Panc1 (cell line): ENCODE data around the gene SETD1A. TPM values are rescaled to one million over a fixed set of nuclear protein-coding genes. Genes with fewer than 3 reads are reported as not detected.
"Not testable (repeated sequence)": the region's sequence is repeated elsewhere in the genome, so short reads cannot be mapped to it uniquely, and the experiment has no call there.

ENCODE experiments used
- ATAC-seq: fragments of 200-7000 bp; cut with Tn5 transposase; 2 replicates; pipeline ENCODE4 v1.9.1; 2020; ENCODE audit warnings: mild to moderate bottlenecking, moderate library complexity
- BruUV-seq: library from RNA; stranded (reverse); fragments of 400-500 nt; replicated peaks from 2 replicates; lab custom pipeline; 2021; lab: Mats Ljungman, UMichigan
- CTCF ChIA-PET: fragments of 300-600 bp; sonication (Branson Sonifier 250); formaldehyde crosslinking; loops from one replicate; lab custom pipeline; 2022; ENCODE audit warnings: antibody characterized with exemption; lab: Charles Lee
- POLR2A ChIA-PET: fragments of 300-600 bp; sonication (Branson Sonifier 250); formaldehyde crosslinking; loops from one replicate; lab custom pipeline; 2022; ENCODE audit warnings: antibody characterized with exemption; lab: Charles Lee
- DNase-seq: peaks from one replicate; pipeline ENCODE4 v3.0.0-alpha.2; 2010; ENCODE audit warnings: low read depth, low spot score
- H3K27ac ChIP-seq: 2 replicates; pipeline ENCODE4 v1.5.1; 2011; ENCODE audit warnings: mild to moderate bottlenecking, low read length, inconsistent platforms
- H3K27me3 ChIP-seq: fragments of 200-500 bp; sonication (Bioruptor generic); 2 replicates; pipeline ENCODE4 v1.6.0; 2014; ENCODE audit warnings: low read length, inconsistent platforms; ENCODE audit not compliant: control insufficient read depth, insufficient read depth
- H3K36me3 ChIP-seq: fragments of 200-500 bp; sonication (Bioruptor generic); 2 replicates; pipeline ENCODE4 v1.5.1; 2014; ENCODE audit warnings: inconsistent platforms, mild to moderate bottlenecking, low read length, moderate library complexity; ENCODE audit not compliant: control insufficient read depth, insufficient read depth
- H3K4me1 ChIP-seq: 2 replicates; pipeline ENCODE4 v1.5.1; 2011; ENCODE audit warnings: inconsistent platforms, mild to moderate bottlenecking, low read length, moderate library complexity; ENCODE audit not compliant: control insufficient read depth, insufficient read depth
- H3K4me3 ChIP-seq, 2 experiments: 2 replicates each; pipeline ENCODE4 v1.5.1; 2011 to 2012; ENCODE audit warnings: low read depth in 2 of 2, low read length in 2 of 2, mild to moderate bottlenecking in 2 of 2, inconsistent platforms in 1 of 2, moderate library complexity in 1 of 2
- H3K9me3 ChIP-seq: fragments of 200-500 bp; sonication (Bioruptor generic); 2 replicates; pipeline ENCODE4 v1.5.1; 2014; ENCODE audit warnings: low read depth, mild to moderate bottlenecking, inconsistent platforms, low read length, moderate library complexity; ENCODE audit not compliant: control insufficient read depth, insufficient read depth
- CTCF ChIP-seq: fragments of 450-650 bp; IDR thresholded peaks from 2 replicates; pipeline ENCODE4 v1.5.1; 2017; ENCODE audit warnings: mild to moderate bottlenecking
- POLR2AphosphoS5 ChIP-seq: IDR thresholded peaks from 2 replicates; pipeline ENCODE4 v1.6.1; 2012; ENCODE audit warnings: mild to moderate bottlenecking, low read depth, low read length, moderate library complexity
- REST ChIP-seq, 2 experiments: IDR thresholded peaks; 2 replicates each; pipeline ENCODE4 v1.6.1; 2011 to 2012; ENCODE audit warnings: low read depth in 2 of 2, control low read depth in 1 of 2, low read length in 1 of 2, mild to moderate bottlenecking in 1 of 2, moderate library complexity in 1 of 2; ENCODE audit not compliant: insufficient read depth in 1 of 2
- SIN3A ChIP-seq: IDR thresholded peaks from 2 replicates; pipeline ENCODE4 v1.6.1; 2012; ENCODE audit warnings: low read depth, mild to moderate bottlenecking, low read length, moderate library complexity, borderline replicate concordance; ENCODE audit not compliant: insufficient read depth
- TCF7L2 ChIP-seq: IDR thresholded peaks from 2 replicates; pipeline ENCODE4 v1.6.1; 2011; ENCODE audit warnings: mild to moderate bottlenecking, low read depth, low read length, inconsistent platforms
- in situ Hi-C: cut with HindIII; loops from 2 replicates; pipeline ENCODE4 v1.10.0; 2016; ENCODE audit warnings: low sequenced_read_pairs, low pct_unique_long_range_greater_than_20kb
- intact Hi-C: fragments of 100-400 bp; cut with micrococcal nuclease; formaldehyde crosslinking; loops from one replicate; pipeline ENCODE4 v1.10.0; 2022; ENCODE audit not compliant: unreplicated experiment
- total RNA-seq: library from RNA; stranded (reverse); gene quantifications from one replicate; pipeline ENCODE4 v1.2.1, GENCODE V29; 2021; ENCODE audit not compliant: unreplicated experiment

The SETD1A gene
- total RNA-seq, 1 experiment from 2014 or later = 38.7 TPM

- CTCF ChIA-PET = interaction anchor here (0.7 kb wide), 1 partner anchor 34 kb away, joined by 12 read pairs; no protein-coding TSS in a partner anchor
- BruUV-seq = no TSS peak
- no peaks in the 10 kb centered on the region for H3K9me3 ChIP-seq
- H3K4me1 ChIP-seq = no peaks in the 10 kb centered on the region
- no peak overlapping the region for H3K4me3 ChIP-seq
- DNase-seq (no peak), ATAC-seq (peak; percentile 57; the same call in 1 of the 2 replicates)
- no peaks in the 10 kb centered on the region for H3K36me3 ChIP-seq
- H3K27ac ChIP-seq = no peak overlapping the region
- no peaks in the 10 kb centered on the region for H3K27me3 ChIP-seq
- no peak for TF ChIP-seq POLR2AphosphoS5
- intact Hi-C loops = no loop called here
- in situ Hi-C loops = no loop called here
- POLR2A ChIA-PET = no interaction called here
Measured at GRCh38 chr16:31016018-31016417, 58.5 kb downstream of the SETD1A start.

- H3K36me3 ChIP-seq, DNase-seq, H3K4me1 ChIP-seq, H3K27me3 ChIP-seq, H3K9me3 ChIP-seq, BruUV-seq, intact Hi-C loops, ATAC-seq, H3K27ac ChIP-seq, H3K4me3 ChIP-seq, CTCF ChIA-PET, in situ Hi-C loops, POLR2A ChIA-PET: not testable (repeated sequence)
Measured at GRCh38 chr16:31017756-31018155, 60.2 kb downstream of the SETD1A start.

- Histone ChIP-seq H3K4me1 (no peaks in the 10 kb centered on the region), H3K4me3 (no peak overlapping the region), H3K9me3 (no peaks in the 10 kb centered on the region), H3K36me3 (no peaks in the 10 kb centered on the region), H3K27me3 (no peaks in the 10 kb centered on the region), H3K27ac (no peak overlapping the region)
- TF ChIP-seq TCF7L2 (no peak), POLR2AphosphoS5 (no peak), REST (IDR thresholded peaks at IDR 0.05; ENCODE audit: insufficient read depth in 1 of 2, low read depth in 2 of 2, low read length in 1 of 2) (no peak), CTCF (no peak), SIN3A (no peak)
- no peak for DNase-seq
- intact Hi-C loops (no loop called here), in situ Hi-C loops (no loop called here)
- no peak for ATAC-seq
- ChIA-PET CTCF (no interaction called here), POLR2A (no interaction called here)
- no TSS peak for BruUV-seq
Measured at GRCh38 chr16:31020536-31020935, 63.0 kb downstream of the SETD1A start.
